ENCODE data around the gene MAPK1.

- no peak for TF ChIP-seq EZH2 (optimal IDR thresholded peaks at IDR 0.05; ENCODE audit: low read depth, low read length)
- TF ChIP-seq CTCF (IDR thresholded peaks at IDR 0.05; ENCODE audit: low read length), result no peak
- TF ChIP-seq EZH2phosphoT487 (IDR thresholded peaks at IDR 0.05; ENCODE audit: low read length), result no peak
Observed at GRCh38 chr22:21839765-21840140, 27.7 kb downstream of the MAPK1 start.

All from MM.1S (cell line).